GM12878 (cell line): ENCODE data around the gene CTNS. TPM values are rescaled to one million over a fixed set of nuclear protein-coding genes. Genes with fewer than 3 reads are reported as not detected.

ENCODE experiments used
- ATAC-seq: fragments of 200-7000 bp; cut with Tn5 transposase; 3 replicates; pipeline ENCODE4 v1.9.1; 2020; ENCODE audit warnings: mild to moderate bottlenecking, moderate library complexity
- BruUV-seq: library from RNA; stranded (reverse); fragments of 400-500 nt; replicated peaks from 2 replicates; lab custom pipeline; 2021; lab: Mats Ljungman, UMichigan
- CTCF ChIA-PET: fragments of 300-600 bp; sonication (Branson Sonifier 250); formaldehyde crosslinking; extraction: SDS; loops from one replicate; lab custom pipeline; 2021; ENCODE audit warnings: inconsistent platforms; lab: Yijun Ruan, JAX
- POLR2A ChIA-PET: fragments of 350-600 bp; formaldehyde crosslinking; extraction: SDS; loops from one replicate; lab custom pipeline; 2021; ENCODE audit warnings: inconsistent platforms; lab: Charles Lee
- RAD21 ChIA-PET: fragments of 300-600 bp; sonication (Branson Sonifier 250); formaldehyde crosslinking; loops from one replicate; lab custom pipeline; 2023; ENCODE audit warnings: antibody characterized with exemption; ENCODE audit not compliant: unreplicated experiment; lab: Charles Lee
- SMC1A ChIA-PET: fragments of 300-600 bp; sonication (Branson Sonifier 250); formaldehyde crosslinking; loops from one replicate; lab custom pipeline; 2023; ENCODE audit not compliant: unreplicated experiment, uncharacterized antibody; lab: Charles Lee
- DNase-seq: peaks from one replicate; pipeline ENCODE4 v3.0.0-alpha.2; 2011; ENCODE audit warnings: low read depth, low spot score
- FAIRE-seq: peaks from 3 replicates; lab custom pipeline; 2011; peaks lifted over from hg19 to GRCh38; lab: Jason Lieb, UNC
- H2AFZ ChIP-seq: 2 replicates; pipeline ENCODE4 v1.6.0; 2011; ENCODE audit warnings: low read depth, low read length, control low read depth; ENCODE audit not compliant: control insufficient read depth
- H3K27ac ChIP-seq: 2 replicates; pipeline ENCODE4 v1.5.1; 2011; ENCODE audit warnings: control low read depth; ENCODE audit not compliant: control insufficient read depth, insufficient read depth
- H3K27me3 ChIP-seq, 2 experiments: replicated peaks in 1 of 2; 2 replicates each; pipeline versions ENCODE4 v1.6.0 to v1.6.1; 2011; ENCODE audit warnings: low read length in 1 of 2; ENCODE audit not compliant: control insufficient read depth in 2 of 2, insufficient read depth in 2 of 2
- H3K36me3 ChIP-seq, 2 experiments: 2 replicates each; pipeline ENCODE4 v1.5.1; 2011; ENCODE audit warnings: low read length in 1 of 2; ENCODE audit not compliant: control insufficient read depth in 2 of 2, insufficient read depth in 2 of 2
- H3K4me1 ChIP-seq: 2 replicates; pipeline ENCODE4 v1.6.1; 2011; ENCODE audit warnings: mild to moderate bottlenecking, low read length, moderate library complexity, mixed read lengths; ENCODE audit not compliant: control insufficient read depth, insufficient read depth
- H3K4me2 ChIP-seq: 2 replicates; pipeline ENCODE4 v1.6.0; 2011; ENCODE audit warnings: control low read depth; ENCODE audit not compliant: control insufficient read depth, insufficient read depth
- H3K4me3 ChIP-seq: fragments of 200-600 bp; sonication (generic); 2 replicates; pipeline ENCODE4 v1.5.1; 2016
- H3K79me2 ChIP-seq: 2 replicates; pipeline ENCODE4 v1.6.0; 2011; ENCODE audit warnings: low read length; ENCODE audit not compliant: control insufficient read depth, insufficient read depth
- H3K9ac ChIP-seq: 2 replicates; pipeline ENCODE4 v1.8.0; 2011; ENCODE audit warnings: low read length, control low read depth, mixed read lengths; ENCODE audit not compliant: control insufficient read depth, insufficient read depth
- H3K9me3 ChIP-seq: replicated peaks from 3 replicates; pipeline ENCODE4 v1.5.1; 2011; ENCODE audit warnings: mild to moderate bottlenecking, low read length; ENCODE audit not compliant: control insufficient read depth, insufficient read depth
- H4K20me1 ChIP-seq: 2 replicates; pipeline ENCODE4 v1.6.0; 2011; ENCODE audit not compliant: control insufficient read depth, insufficient read depth
- BHLHE40 ChIP-seq, 2 experiments: fragments of 450-650 bp in 1 of 2; IDR thresholded peaks; 2 replicates each; pipeline ENCODE4 v1.6.1; 2011 to 2017; ENCODE audit warnings: low read depth in 2 of 2, borderline replicate concordance in 1 of 2, improper control_type of control experiment in 1 of 2, low read length in 1 of 2, mild to moderate bottlenecking in 1 of 2
- CBFB ChIP-seq: IDR thresholded peaks from 2 replicates; pipeline ENCODE4 v1.6.1; 2016; ENCODE audit warnings: antibody characterized with exemption, low read depth
- CREB1 ChIP-seq: IDR thresholded peaks from 2 replicates; pipeline ENCODE4 v1.6.1; 2012; ENCODE audit warnings: low read depth, mild to moderate bottlenecking, inconsistent platforms
- E2F4 ChIP-seq: IDR thresholded peaks from 2 replicates; pipeline ENCODE4 v1.6.1; 2012; ENCODE audit warnings: low read depth, low read length, improper control_type of control experiment
- HDAC2 ChIP-seq: fragments of 200-600 bp; sonication (generic); IDR thresholded peaks from 2 replicates; pipeline ENCODE4 v1.6.1; 2017
- NR2C2 ChIP-seq: IDR thresholded peaks from 2 replicates; pipeline ENCODE4 v1.6.1; 2011; ENCODE audit warnings: borderline replicate concordance, low read depth; ENCODE audit not compliant: control insufficient read depth, insufficient read length
- PAX8 ChIP-seq: fragments of 450-650 bp; IDR thresholded peaks from 2 replicates; pipeline ENCODE4 v1.6.1; 2017; ENCODE audit warnings: mild to moderate bottlenecking, moderate library complexity
- SUPT20H ChIP-seq: IDR thresholded peaks from 2 replicates; pipeline ENCODE4 v1.6.1; 2011; ENCODE audit warnings: low read depth, mild to moderate bottlenecking, low read length, moderate library complexity, borderline replicate concordance; ENCODE audit not compliant: control insufficient read depth
- WGBS: methylation state at CpG from one replicate; pipeline ENCODE4 v1.1.6; 2016; ENCODE audit warnings: low lambda C conversion rate; ENCODE audit not compliant: insufficient replicate concordance, insufficient coverage; ENCODE audit errors: missing lambda C conversion rate; 5-methylcytosine and 5-hydroxymethylcytosine counted together
- in situ Hi-C: fragments of 300-500 bp; cut with MboI; formaldehyde crosslinking; loops from 9 replicates; pipeline ENCODE4 v1.14.3; 2018; ENCODE audit warnings: mixed read lengths
- intact Hi-C: fragments of 100-400 bp; cut with micrococcal nuclease; formaldehyde crosslinking; loops from one replicate; pipeline ENCODE4 v1.14.2; 2022; ENCODE audit not compliant: unreplicated experiment
- polyA plus RNA-seq, 11 experiments: library from polyadenylated mRNA; depleted of rRNA in 4 of 11; unstranded in 6 of 11; stranded (reverse) in 5 of 11; fragments of >200 nt; fragmentation: Nextera tagmentation in 4 of 11; fragmentation: Illumina TruSeq in 1 of 11; extraction: Ambion mirVana in 4 of 11; extraction: Trizol in 1 of 11; gene quantifications; 1 replicate in 1 of 11; 2 replicates in 10 of 11; pipeline versions ENCODE4 v1.2.1 to v1.2.3, GENCODE V29; 2011 to 2016; ENCODE audit warnings: inconsistent platforms in 2 of 11, missing spikeins in 2 of 11, low read depth in 1 of 11
- total RNA-seq, 4 experiments: library from RNA; depleted of rRNA in 3 of 4; stranded (reverse); fragments of >200 nt in 3 of 4; fragmentation: Illumina TruSeq in 1 of 4; extraction: Trizol in 1 of 4; gene quantifications; 2 replicates each; pipeline versions ENCODE4 v1.2.1 to v1.2.3, GENCODE V29; 2013 to 2021

CTNS gene
- total and polyA plus RNA-seq, 10 of the 15 experiments (the other 5 are each of a cell fraction or from before 2014, with no cell fraction given): 0.92 to 10.7 (median 6.4) TPM

GRCh38 chr17:3610523-3610922, 26.0 kb upstream of the CTNS start (continued):
- no peak for TF ChIP-seq E2F4
- TF ChIP-seq NR2C2: no peak

GRCh38 chr17:3613124-3613523, 23.4 kb upstream of the CTNS start:
- Histone ChIP-seq H3K4me1 (no peaks in the 10 kb centered on the region), H3K27me3 (no peaks in the 10 kb centered on the region; a peak in 1 of 4 replicates), H3K36me3 (peaks cover 17 to 21% of the 10 kb centered on the region in 2 experiments; a peak in 3 of 4 replicates), H3K79me2 (no peaks in the 10 kb centered on the region), H4K20me1 (no peaks in the 10 kb centered on the region), H3K4me3 (no peak overlapping the region), H3K9ac (no peak overlapping the region), H2AFZ (no peak overlapping the region), H3K9me3 (peaks cover 2% of the 10 kb centered on the region; the same call in 1 of the 3 replicates), H3K27ac (no peak overlapping the region), H3K4me2 (no peak overlapping the region)
- ChIA-PET RAD21 (no interaction called here), SMC1A (no interaction called here), POLR2A (no interaction called here), CTCF (interaction anchor here (1.9 kb wide), 1 partner anchor 10 kb away, joined by 14 read pairs; no protein-coding TSS in a partner anchor)
- FAIRE-seq: no peak
- ATAC-seq: no peak
- DNase-seq: no peak
- TF ChIP-seq PAX8 (no peak), BHLHE40 (IDR thresholded peaks at IDR 0.05; ENCODE audit: borderline replicate concordance in 1 of 2, low read depth in 2 of 2, low read length in 1 of 2) (no peak), HDAC2 (no peak), CBFB (no peak), CREB1 (no peak), SUPT20H (no peak)
- in situ Hi-C loops: no loop called here
- intact Hi-C loops: no loop called here
- 97% methylated on average over 6 of the region's 6 CpGs for WGBS
- BruUV-seq: no TSS peak
